NCI-H748 (cell line): ENCODE results near the gene SHISA9.

Source experiments
- DNase-seq: peaks from one replicate; lab custom pipeline; 2025; ENCODE audit not compliant: unreplicated experiment; lab: John Stamatoyannopoulos, UW

The SHISA9 gene

GRCh38 chr16:12942861-12943260 lies 41.5 kb downstream of the SHISA9 start:
- peak; percentile 5 for DNase-seq

GRCh38 chr16:12944300-12944699 lies 42.9 kb downstream of the SHISA9 start:
- DNase-seq: no peak

- DNase-seq: peak; percentile 86
Observed at GRCh38 chr16:12951392-12951791, 50.0 kb downstream of the SHISA9 start.

- no peak for DNase-seq
Observed at GRCh38 chr16:12951976-12952375, 50.6 kb downstream of the SHISA9 start.

- DNase-seq: no peak
Observed at GRCh38 chr16:12958366-12958765, 57.0 kb downstream of the SHISA9 start.

- no peak for DNase-seq
Observed at GRCh38 chr16:12959072-12959471, 57.7 kb downstream of the SHISA9 start.

- DNase-seq: no peak
Observed at GRCh38 chr16:12961626-12962025, 60.2 kb downstream of the SHISA9 start.

- no peak for DNase-seq
Observed at GRCh38 chr16:12964461-12964860, 63.1 kb downstream of the SHISA9 start.

GRCh38 chr16:12965274-12965804 lies 63.9 kb downstream of the SHISA9 start:
- peak; percentile 74 for DNase-seq

GRCh38 chr16:12971241-12971640 lies 69.8 kb downstream of the SHISA9 start:
- DNase-seq: peak; percentile 85

- DNase-seq: no peak
Observed at GRCh38 chr16:12972246-12972645, 70.8 kb downstream of the SHISA9 start.

GRCh38 chr16:12975766-12976165 lies 74.4 kb downstream of the SHISA9 start:
- no peak for DNase-seq

GRCh38 chr16:12976496-12976895 lies 75.1 kb downstream of the SHISA9 start:
- DNase-seq: no peak

- DNase-seq: no peak
Observed at GRCh38 chr16:12976936-12977335, 75.5 kb downstream of the SHISA9 start.

GRCh38 chr16:12985516-12985915 lies 84.1 kb downstream of the SHISA9 start:
- no peak for DNase-seq

GRCh38 chr16:12988071-12988470 lies 86.7 kb downstream of the SHISA9 start:
- no peak for DNase-seq

GRCh38 chr16:12992066-12992465 lies 90.7 kb downstream of the SHISA9 start:
- no peak for DNase-seq

GRCh38 chr16:12994402-12994801 lies 93.0 kb downstream of the SHISA9 start:
- no peak for DNase-seq

GRCh38 chr16:12995721-12996372 lies 94.4 kb downstream of the SHISA9 start:
- no peak for DNase-seq

- DNase-seq: no peak
Observed at GRCh38 chr16:12998361-12999085, 97.1 kb downstream of the SHISA9 start.

- no peak for DNase-seq
Observed at GRCh38 chr16:12999368-12999767, 98.0 kb downstream of the SHISA9 start.

- DNase-seq: peak; percentile 13
Observed at GRCh38 chr16:13005721-13006247, 104.4 kb downstream of the SHISA9 start.
